AG04449 (cell line): Measurements from ENCODE around the gene BMP7.
"Not testable (repeated sequence)": the region's sequence is repeated elsewhere in the genome, so short reads cannot be mapped to it uniquely, and the experiment has no call there.

Source experiments
- CTCF ChIA-PET: fragments of 350-600 bp; formaldehyde crosslinking; extraction: SDS; loops from one replicate; lab custom pipeline; 2021; ENCODE audit warnings: antibody characterized with exemption; lab: Yijun Ruan, JAX
- POLR2A ChIA-PET: fragments of 400-600, 350-600 bp; formaldehyde crosslinking; extraction: SDS; loops from one replicate; lab custom pipeline; 2020; ENCODE audit warnings: antibody characterized with exemption, inconsistent platforms; lab: Yijun Ruan, JAX
- DNase-seq: peaks from one replicate; pipeline ENCODE4 v3.0.0-alpha.2; 2010; ENCODE audit warnings: low read depth, low spot score
- H3K4me3 ChIP-seq: 2 replicates; pipeline ENCODE4 v1.5.1; 2011; ENCODE audit warnings: low read depth, mild to moderate bottlenecking, control low read depth, low read length
- CTCF ChIP-seq: IDR thresholded peaks from one replicate; pipeline ENCODE4 v1.5.1; 2011; ENCODE audit warnings: mild to moderate bottlenecking, moderate library complexity, low read length, control low read depth, inconsistent platforms; ENCODE audit not compliant: insufficient read depth; ENCODE audit errors: missing control alignments

BMP7 gene

GRCh38 chr20:57159945-57160610 is 106.4 kb downstream of the BMP7 start:
- POLR2A ChIA-PET: no interaction called here
- no peak overlapping the region for H3K4me3 ChIP-seq
- TF ChIP-seq CTCF: no peak
- CTCF ChIA-PET: no interaction called here
- no peak for DNase-seq

GRCh38 chr20:57159193-57159851 is 107.1 kb downstream of the BMP7 start:
- CTCF ChIA-PET: no interaction called here
- POLR2A ChIA-PET: no interaction called here

GRCh38 chr20:57158474-57158873 is 108.0 kb downstream of the BMP7 start:
- H3K4me3 ChIP-seq: no peak overlapping the region
- no peak for DNase-seq
- TF ChIP-seq CTCF: no peak
- POLR2A ChIA-PET: no interaction called here
- CTCF ChIA-PET: no interaction called here

More at GRCh38 chr20:57159193-57159851, 107.1 kb downstream of the BMP7 start:
- no peak overlapping the region for H3K4me3 ChIP-seq
- no peak for TF ChIP-seq CTCF
- DNase-seq: no peak

- CTCF ChIA-PET, POLR2A ChIA-PET, H3K4me3 ChIP-seq, DNase-seq: not testable (repeated sequence)
Observed at GRCh38 chr20:57157787-57158186, 108.7 kb downstream of the BMP7 start.

- ChIA-PET CTCF (no interaction called here), POLR2A (no interaction called here)
- no peak overlapping the region for H3K4me3 ChIP-seq
- no peak for TF ChIP-seq CTCF
- no peak for DNase-seq
Observed at GRCh38 chr20:57157106-57157691, 109.2 kb downstream of the BMP7 start.

GRCh38 chr20:57156011-57156729 is 110.3 kb downstream of the BMP7 start:
- POLR2A ChIA-PET: no interaction called here
- no peak overlapping the region for H3K4me3 ChIP-seq
- CTCF ChIA-PET: no interaction called here
- TF ChIP-seq CTCF: no peak
- DNase-seq: no peak
